Pancreas (tissue), 10 donors: ENCODE results near the gene MYLK4. TPM values are rescaled to one million over a fixed set of nuclear protein-coding genes. Genes with fewer than 3 reads are reported as not detected.
A peak's percentile ranks its signal among the peaks of the same experiment; 100 is the strongest.

Experiments
- ATAC-seq, 4 donors: fragments of 200-7000 bp; cut with Tn5 transposase; one replicate each; pipeline versions ENCODE4 v1.8.0 to v1.9.1; 2020; ENCODE audit warnings: mild to moderate bottlenecking in 4 of 4, moderate library complexity in 4 of 4
- DNase-seq, 6 donors: peaks; one replicate each; pipeline ENCODE4 v3.0.0-alpha.2; 2020
- FAIRE-seq: peaks from 2 replicates; lab custom pipeline; 2012; peaks lifted over from hg19 to GRCh38; lab: Jason Lieb, UNC
- H3K27ac ChIP-seq, 4 donors: fragments of 200-600 bp; sonication (generic); 1 replicate in 3 of 4; 2 replicates in 1 of 4; pipeline versions ENCODE4 v1.5.0 to v1.8.0; 2020
- H3K27me3 ChIP-seq, 4 donors: fragments of 200-600 bp; one replicate each; pipeline ENCODE4 v1.8.0; 2021
- H3K36me3 ChIP-seq, 3 donors: fragments of 200-600 bp; sonication (generic) in 1 of 3; one replicate each; pipeline versions ENCODE4 v1.5.0 to v1.8.0; 2020 to 2021
- H3K4me1 ChIP-seq, 3 donors: fragments of 200-600 bp; one replicate each; pipeline ENCODE4 v1.8.0; 2021
- H3K4me3 ChIP-seq, 4 donors: fragments of 200-600 bp; sonication (generic) in 2 of 4; one replicate each; pipeline versions ENCODE4 v1.5.0 to v1.8.0; 2020 to 2021
- H3K9me3 ChIP-seq, 4 donors: fragments of 200-600 bp; one replicate each; pipeline ENCODE4 v1.8.0; 2021
- WGBS, 2 donors: extraction: QIAGEN DNeasy Blood & Tissue Kit; methylation state at CpG; one replicate each; pipeline ENCODE4 v1.1.7; 2013; 5-methylcytosine and 5-hydroxymethylcytosine counted together
- intact Hi-C, 3 donors: fragments of 100-400 bp; cut with DNase I; formaldehyde crosslinking; loops; one replicate each; pipeline versions ENCODE4 v1.11.1 to v1.14.2; 2022
- polyA plus RNA-seq, 2 donors: library from polyadenylated mRNA; stranded (reverse); fragments of 200-250 nt; gene quantifications; one replicate each; pipeline ENCODE4 v1.2.3, GENCODE V29; 2013
- total RNA-seq, 6 donors: library from RNA; stranded (reverse); fragmentation: NEBNext Ultra II Directional in 4 of 6; extraction: Animal tissue kit (Norgen Biotek cat#: 25700) in 4 of 6; gene quantifications; one replicate each; pipeline versions ENCODE4 v1.2.1 to v1.2.4, GENCODE V29; 2021 to 2023
- TF ChIP-seq, protein P1 (sequence below), 4 donors: fragments of 200-600 bp; sonication (generic) in 3 of 4; IDR thresholded peaks; one replicate each; pipeline versions ENCODE4 v1.5.0 to v1.8.0; 2021; ENCODE audit warnings: antibody characterized with exemption in 4 of 4
- donor health status: healthy with polysubstance abuse.
- donor health status: DM: no; HTN: no; CAD: no; lungs with moderate emphysema.
- donor health status: DM: no; HTN: no; CAD: no.
- donor health status: control.
- donor health status: control.
- donor health status: Bipolar disorder and iron deficiency.
- donor health status: DM: yes; HTN: yes; CAD: no.
- donor health status: DM: no; HTN: no; CAD: no.
- donor health status: DM: no; HTN: no; CAD: no.
- donor health status: DM: yes; HTN: yes; CAD: no.

MYLK4 gene
- total and polyA plus RNA-seq, 8 donors: 0.27 to 1.0 (median 0.41) TPM

DNA sequence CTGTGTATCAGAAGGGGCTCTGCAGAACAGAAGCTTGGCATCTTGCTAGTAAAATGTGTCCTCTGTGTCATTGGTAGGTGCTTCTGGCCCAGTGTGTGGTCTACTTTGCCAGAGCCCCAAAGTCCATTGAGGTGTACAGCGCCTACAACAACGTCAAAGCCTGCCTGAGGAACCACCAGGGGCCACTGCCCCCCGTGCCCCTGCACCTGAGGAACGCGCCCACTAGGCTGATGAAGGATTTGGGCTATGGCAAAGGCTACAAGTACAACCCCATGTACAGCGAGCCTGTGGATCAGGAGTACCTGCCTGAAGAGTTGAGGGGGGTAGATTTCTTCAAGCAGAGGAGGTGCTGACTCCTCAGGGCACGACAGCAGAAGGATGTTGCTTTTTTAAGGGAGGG, 34.2 kb upstream of the MYLK4 start:
- DNase-seq (no peak), FAIRE-seq (no peak), ATAC-seq (no peak)
- H3K27me3 ChIP-seq: no peaks in the 10 kb centered on the region
- intact Hi-C loops: loop anchor here in 2 of 3 donors (5.0 to 10.0 kb wide), 3 partner anchors 57 to 150 kb away; partner anchors contain the start of gene SERPINB1 (in 1 of the 2)
- H3K4me1 ChIP-seq: peaks cover 0 to 4% (median 0%) of the 10 kb centered on the region in 3 donors
- TF ChIP-seq, protein P1, sequence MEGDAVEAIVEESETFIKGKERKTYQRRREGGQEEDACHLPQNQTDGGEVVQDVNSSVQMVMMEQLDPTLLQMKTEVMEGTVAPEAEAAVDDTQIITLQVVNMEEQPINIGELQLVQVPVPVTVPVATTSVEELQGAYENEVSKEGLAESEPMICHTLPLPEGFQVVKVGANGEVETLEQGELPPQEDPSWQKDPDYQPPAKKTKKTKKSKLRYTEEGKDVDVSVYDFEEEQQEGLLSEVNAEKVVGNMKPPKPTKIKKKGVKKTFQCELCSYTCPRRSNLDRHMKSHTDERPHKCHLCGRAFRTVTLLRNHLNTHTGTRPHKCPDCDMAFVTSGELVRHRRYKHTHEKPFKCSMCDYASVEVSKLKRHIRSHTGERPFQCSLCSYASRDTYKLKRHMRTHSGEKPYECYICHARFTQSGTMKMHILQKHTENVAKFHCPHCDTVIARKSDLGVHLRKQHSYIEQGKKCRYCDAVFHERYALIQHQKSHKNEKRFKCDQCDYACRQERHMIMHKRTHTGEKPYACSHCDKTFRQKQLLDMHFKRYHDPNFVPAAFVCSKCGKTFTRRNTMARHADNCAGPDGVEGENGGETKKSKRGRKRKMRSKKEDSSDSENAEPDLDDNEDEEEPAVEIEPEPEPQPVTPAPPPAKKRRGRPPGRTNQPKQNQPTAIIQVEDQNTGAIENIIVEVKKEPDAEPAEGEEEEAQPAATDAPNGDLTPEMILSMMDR (IDR thresholded peaks at IDR 0.05): no peak
- H3K4me3 ChIP-seq: no peak overlapping the region
- 93% methylated on average over 7 of the region's 7 CpGs for WGBS, 2 donors
- H3K36me3 ChIP-seq: peaks cover 0 to 18% (median 7%) of the 10 kb centered on the region in 3 donors
- no peaks in the 10 kb centered on the region for H3K9me3 ChIP-seq
- no peak overlapping the region for H3K27ac ChIP-seq

GRCh38 chr6:2784061-2784460, 33.3 kb upstream of the MYLK4 start:
- H3K36me3 ChIP-seq: peaks cover 0 to 23% (median 7%) of the 10 kb centered on the region in 3 donors
- intact Hi-C loops: loop anchor here in 2 of 3 donors (10.0 kb wide), 2 partner anchors 131 to 151 kb away; no protein-coding TSS in a partner anchor
- TF ChIP-seq, protein P1 (IDR thresholded peaks at IDR 0.05): no peak
- no peaks in the 10 kb centered on the region for H3K27me3 ChIP-seq
- no peak overlapping the region for H3K4me3 ChIP-seq
- H3K9me3 ChIP-seq: no peaks in the 10 kb centered on the region
- 82 to 92% methylated on average over 5 of the region's 5 CpGs for WGBS, 2 donors
- H3K27ac ChIP-seq: no peak overlapping the region
- FAIRE-seq (no peak), DNase-seq (no peak), ATAC-seq (no peak)
- peaks cover 0 to 3% (median 0%) of the 10 kb centered on the region in 3 donors for H3K4me1 ChIP-seq

DNA sequence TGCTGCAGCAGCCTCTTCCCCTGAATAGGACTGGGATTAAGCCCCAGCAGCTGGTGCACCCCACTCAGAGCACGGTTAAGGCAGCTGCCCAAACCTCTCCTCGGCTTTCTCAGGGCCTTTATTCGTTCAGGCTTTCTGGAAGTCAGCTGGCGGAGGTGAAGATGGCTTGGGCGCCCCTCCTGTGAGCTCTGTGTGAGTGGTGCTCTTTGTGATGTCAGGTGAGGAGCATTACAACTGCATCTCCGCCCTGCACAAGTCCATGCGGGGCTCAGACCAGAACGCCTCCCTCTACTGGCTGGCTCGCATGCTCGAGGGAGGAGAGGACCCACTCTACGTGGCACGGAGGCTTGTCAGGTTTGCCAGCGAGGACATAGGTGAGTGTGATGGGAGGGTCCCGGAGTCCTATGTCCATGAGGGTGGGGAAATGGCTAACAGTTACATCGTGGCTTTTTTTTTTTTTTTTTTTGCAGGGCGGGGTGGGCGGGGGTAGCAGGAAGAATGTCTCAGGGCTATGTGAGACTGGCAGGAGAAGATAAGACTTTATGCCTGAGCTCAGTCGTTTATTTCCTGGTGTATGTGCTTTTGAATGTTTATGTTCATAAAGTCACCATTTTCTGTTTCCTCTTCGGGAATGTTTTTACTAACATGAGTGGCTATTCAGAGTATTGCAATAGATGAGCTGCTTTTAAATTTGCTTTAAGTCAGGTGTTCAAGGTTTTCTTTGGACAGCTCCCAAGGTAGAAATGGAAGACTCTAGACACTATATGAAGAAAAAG, 32.7 kb upstream of the MYLK4 start:
- no peak for DNase-seq
- FAIRE-seq: no peak
- no peak overlapping the region for H3K4me3 ChIP-seq

GRCh38 chr6:2782825-2783187, 32.1 kb upstream of the MYLK4 start:
- Histone ChIP-seq H3K4me1 (peaks cover 0 to 3% (median 0%) of the 10 kb centered on the region in 3 donors), H3K27me3 (no peaks in the 10 kb centered on the region), H3K27ac (no peak overlapping the region), H3K4me3 (no peak overlapping the region), H3K9me3 (no peaks in the 10 kb centered on the region), H3K36me3 (peaks cover 0 to 23% (median 7%) of the 10 kb centered on the region in 3 donors)
- intact Hi-C loops: loop anchor here in 2 of 3 donors (10.0 kb wide), 2 partner anchors 132 to 152 kb away; no protein-coding TSS in a partner anchor
- FAIRE-seq (no peak), DNase-seq (no peak), ATAC-seq (peak in 1 of 4 donors; percentile 10)
- WGBS, 2 donors: 83 to 91% methylated on average over 9 to 10 of the region's 10 CpGs
- TF ChIP-seq, protein P1 (IDR thresholded peaks at IDR 0.05): no peak

More for the DNA sequence above, 32.7 kb upstream of the MYLK4 start:
- Histone ChIP-seq H3K27ac (no peak overlapping the region), H3K27me3 (no peaks in the 10 kb centered on the region), H3K36me3 (peaks cover 0 to 23% (median 7%) of the 10 kb centered on the region in 3 donors), H3K4me1 (peaks cover 0 to 3% (median 0%) of the 10 kb centered on the region in 3 donors), H3K9me3 (no peaks in the 10 kb centered on the region)
- TF ChIP-seq, protein P1 (IDR thresholded peaks at IDR 0.05): no peak
- intact Hi-C loops: loop anchor here in 2 of 3 donors (10.0 kb wide), 2 partner anchors 131 to 151 kb away; no protein-coding TSS in a partner anchor
- 73 to 78% methylated on average over 19 of the region's 19 CpGs for WGBS, 2 donors
- ATAC-seq: peak in 3 of 4 donors; percentile 25 to 64 (median 46)
